Hematopoietic multipotent progenitor cell treated with erythropoietin and hydrocortisone succinate and interleukin-3 and kit ligand, for 6 days (in vitro differentiated cells): Measurements from ENCODE around the gene LILRA6.
"Not testable (repeated sequence)": the region's sequence is repeated elsewhere in the genome, so short reads cannot be mapped to it uniquely, and the experiment has no call there.

Experiments used
- DNase-seq: peaks from one replicate; pipeline ENCODE4 v3.0.0-alpha.2; 2015

LILRA6 gene

GRCh38 chr19:54262470-54262869, 19.9 kb upstream of the LILRA6 start:
- no peak for DNase-seq

DNA sequence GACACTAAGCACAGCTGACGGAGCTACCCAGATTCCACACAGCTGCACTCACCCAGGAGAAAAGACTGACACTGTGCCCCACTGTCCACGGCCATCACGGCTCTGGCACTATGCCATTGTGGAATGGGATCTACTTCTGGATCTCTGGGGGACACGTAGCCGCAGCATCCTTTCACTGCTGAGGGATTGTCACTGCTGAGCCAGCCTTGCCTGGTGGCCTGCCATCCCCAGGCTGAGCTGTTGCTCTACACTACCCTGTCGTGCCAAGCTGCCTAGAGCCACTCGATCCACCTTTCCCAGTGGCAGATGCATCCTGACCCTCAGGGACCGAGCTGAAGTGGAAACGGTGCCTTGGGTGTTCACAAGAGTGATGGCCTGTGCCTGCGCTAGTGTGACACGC, 19.5 kb upstream of the LILRA6 start:
- no peak for DNase-seq

DNA sequence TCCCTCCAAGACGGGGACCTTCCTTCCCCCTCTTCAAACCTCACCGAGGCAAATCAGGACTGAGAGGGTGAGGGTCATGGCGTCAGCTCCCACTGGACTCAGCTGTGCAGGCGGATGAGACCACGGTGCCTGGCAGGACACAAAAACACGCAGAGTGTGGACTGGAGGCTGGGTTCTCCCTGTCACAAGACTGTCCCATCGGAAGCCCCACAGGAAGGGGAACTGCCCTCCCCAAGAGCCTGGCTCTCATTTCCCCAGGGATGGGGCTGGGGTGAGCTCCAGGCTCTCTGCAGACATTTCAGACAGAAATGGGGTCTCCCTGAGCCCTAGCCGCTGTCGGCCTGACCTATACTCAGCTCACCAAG, 14.5 kb upstream of the LILRA6 start, which contains the start of gene LILRB5:
TSS of gene LILRB5 (minus strand) at position 158 of the 365 bp plus-strand sequence. CDS start at position 78, 80 bp downstream.
- DNase-seq = no peak

- DNase-seq = no peak
Measured at GRCh38 chr19:54256250-54257115, 13.9 kb upstream of the LILRA6 start.

- no peak for DNase-seq
Measured at GRCh38 chr19:54255105-54255775, 12.7 kb upstream of the LILRA6 start.

- no peak for DNase-seq
Measured at GRCh38 chr19:54254195-54254906, 11.8 kb upstream of the LILRA6 start.

DNA sequence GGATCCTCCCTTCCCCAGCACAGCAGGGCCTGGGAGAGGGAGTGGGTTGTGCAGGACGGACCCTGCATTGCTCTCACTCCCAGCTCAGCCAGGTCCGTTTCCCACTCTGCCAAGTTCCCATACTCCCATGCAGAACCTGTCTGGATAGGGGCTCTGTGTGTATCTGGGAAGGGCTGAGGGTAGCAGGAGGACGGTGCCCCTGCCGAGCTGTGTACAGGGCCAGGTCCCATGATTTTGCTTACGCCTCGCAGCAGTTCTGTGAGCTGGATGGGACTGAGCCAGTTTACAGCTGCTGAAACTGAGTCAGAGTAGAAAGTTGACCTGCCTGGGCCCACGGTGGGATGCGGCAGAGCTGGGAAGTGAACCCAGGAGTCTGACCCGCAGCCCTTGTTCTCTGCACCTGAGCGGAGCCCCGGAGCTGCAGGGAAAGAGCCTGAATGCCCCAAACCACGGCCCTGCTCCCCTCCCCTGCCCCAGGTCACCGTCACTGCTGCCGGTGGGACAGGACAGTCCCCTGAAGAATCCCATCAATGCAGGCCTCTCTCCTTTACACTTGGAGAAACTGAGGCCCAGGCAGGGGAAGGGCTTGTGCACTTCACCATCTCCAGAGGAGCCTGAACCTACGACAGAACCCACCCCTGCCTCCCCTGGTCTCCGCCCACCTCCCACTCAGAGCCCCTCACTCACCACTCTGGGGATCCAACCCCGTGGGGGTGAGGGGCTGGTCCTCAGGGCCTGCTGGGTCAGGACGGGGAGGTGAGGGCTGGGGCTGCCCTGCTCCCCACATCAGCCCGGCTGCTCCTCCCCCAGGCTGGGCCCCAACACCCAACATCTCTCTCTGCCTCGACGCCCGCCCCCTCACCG, 11.0 kb upstream of the LILRA6 start:
- DNase-seq = no peak

DNA sequence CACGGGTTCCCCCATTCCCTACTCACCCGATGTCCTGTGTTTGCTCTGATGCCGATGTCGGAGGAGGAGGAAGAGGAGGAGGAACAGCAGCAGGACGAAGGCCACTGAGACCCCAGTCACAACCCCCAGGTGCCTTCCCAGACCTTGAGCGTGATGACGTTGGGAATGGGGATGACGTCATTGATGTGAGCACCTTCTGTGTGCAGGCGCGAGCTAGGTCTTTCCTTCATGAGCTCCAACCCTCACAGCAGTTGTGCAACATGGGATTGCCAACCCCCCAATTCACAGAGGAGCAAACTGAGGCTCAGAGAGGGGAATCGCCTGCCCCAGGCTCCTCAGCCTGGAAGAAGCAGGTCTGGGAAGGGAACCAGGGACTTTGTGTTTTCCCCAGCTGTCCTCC, 10.3 kb upstream of the LILRA6 start:
- DNase-seq = no peak

GRCh38 chr19:54252243-54252642, 9.7 kb upstream of the LILRA6 start:
- DNase-seq = no peak

- no peak for DNase-seq
Measured at GRCh38 chr19:54248016-54248601, 5.5 kb upstream of the LILRA6 start.

DNA sequence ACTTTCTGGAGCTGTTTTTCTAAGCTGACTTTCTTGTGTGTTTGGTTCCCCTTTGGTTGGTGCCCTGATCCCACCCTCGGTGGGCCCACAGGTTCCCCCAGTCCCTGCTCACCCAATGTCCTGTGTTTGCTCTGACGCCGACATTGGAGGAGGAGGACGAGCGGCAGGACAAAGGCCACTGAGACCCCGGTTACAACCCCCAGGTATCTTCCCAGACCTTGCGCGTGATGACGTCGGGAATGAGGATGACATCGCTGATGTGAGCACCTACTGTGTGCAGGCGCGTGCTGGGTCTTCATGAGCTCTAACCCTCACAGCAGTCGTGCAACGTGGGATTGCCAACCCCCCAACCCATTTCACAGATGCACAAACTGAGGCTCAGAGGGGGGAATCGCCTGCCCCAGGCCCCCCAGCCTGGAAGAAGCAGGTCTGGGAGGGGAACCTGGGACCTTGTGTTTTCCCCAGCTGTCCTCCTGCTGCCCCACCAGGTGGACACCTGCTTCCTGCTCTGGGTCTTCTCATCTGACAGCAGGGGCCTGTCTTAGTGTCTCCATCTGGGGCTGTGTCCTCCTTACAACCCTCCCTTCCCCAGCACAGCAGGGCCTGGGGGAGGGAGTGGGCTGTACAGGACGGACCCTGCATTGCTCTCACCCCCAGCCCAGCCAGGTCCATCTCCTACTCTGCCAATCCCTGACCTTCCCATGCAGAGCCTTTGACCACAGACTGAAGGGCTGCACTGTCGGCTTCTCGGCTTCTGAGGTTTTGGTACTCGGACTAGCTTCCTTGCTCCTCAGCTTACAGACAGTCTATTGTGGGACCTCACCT, 4.7 kb upstream of the LILRA6 start:
- DNase-seq = no peak

DNA sequence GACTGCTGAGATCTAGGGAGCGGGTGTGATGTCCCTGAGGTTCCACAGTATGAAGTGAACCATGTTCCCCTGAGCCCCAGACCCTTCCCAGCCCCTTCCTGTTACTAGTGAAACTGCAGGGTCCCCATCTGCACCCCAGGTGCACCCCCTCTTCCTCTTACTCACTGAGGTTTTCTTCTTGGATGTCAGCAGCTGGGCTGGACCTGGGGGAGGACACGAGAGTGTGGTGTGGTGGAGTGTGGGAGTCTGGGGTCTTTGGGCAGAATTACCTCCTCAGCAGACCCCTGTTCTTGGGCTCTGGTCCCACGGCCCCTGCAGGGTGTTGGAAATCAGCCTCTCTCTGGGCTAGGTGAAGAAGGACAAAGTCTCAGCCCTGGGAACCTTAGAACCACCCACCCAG, 3.3 kb upstream of the LILRA6 start:
- no peak for DNase-seq

DNA sequence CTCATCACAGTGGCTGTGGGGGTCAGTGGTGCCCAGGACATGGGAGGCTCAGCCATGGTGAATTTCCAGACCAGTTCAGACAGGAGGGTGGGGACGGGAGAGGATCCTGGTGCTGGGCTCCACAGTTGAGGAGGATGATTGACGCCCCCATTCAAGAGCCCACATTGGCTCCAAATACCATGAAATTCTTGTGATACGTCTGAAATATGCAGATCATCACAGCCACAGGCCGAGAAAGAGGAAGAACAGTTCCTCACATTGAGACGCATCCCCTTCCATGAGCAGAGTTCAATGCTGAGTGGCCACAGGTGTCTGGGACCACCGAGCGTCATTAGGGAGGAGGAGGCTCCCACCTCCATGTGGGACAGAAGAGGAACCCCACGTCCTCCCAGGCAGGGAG, 1.2 kb upstream of the LILRA6 start:
- not testable (repeated sequence) for DNase-seq

GRCh38 chr19:54242234-54242633, 356 bp downstream of the LILRA6 start:
- not testable (repeated sequence) for DNase-seq

GRCh38 chr19:54240372-54241336, 1.9 kb downstream of the LILRA6 start:
- DNase-seq = not testable (repeated sequence)

GRCh38 chr19:54239491-54240371, 2.9 kb downstream of the LILRA6 start:
- not testable (repeated sequence) for DNase-seq

DNA sequence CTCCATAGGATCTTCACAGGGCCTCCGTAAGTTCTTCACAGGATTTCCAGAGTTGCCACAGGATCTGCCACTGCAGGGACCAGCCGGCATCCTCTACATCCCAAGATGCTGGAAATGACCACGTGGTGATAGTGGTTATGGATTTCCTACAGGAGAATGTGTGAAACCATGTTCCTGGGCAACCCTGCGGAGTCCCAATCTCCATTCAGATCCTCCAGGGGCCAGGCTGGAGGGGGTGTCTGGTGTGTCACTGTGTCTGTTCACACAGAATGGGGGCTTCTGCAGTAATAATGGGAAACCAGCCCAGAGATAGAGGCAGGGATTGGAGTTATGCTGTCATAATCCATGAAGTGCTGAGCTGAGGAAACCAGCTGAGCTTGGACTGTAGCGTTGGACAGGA, 8.6 kb downstream of the LILRA6 start:
- DNase-seq = no peak

DNA sequence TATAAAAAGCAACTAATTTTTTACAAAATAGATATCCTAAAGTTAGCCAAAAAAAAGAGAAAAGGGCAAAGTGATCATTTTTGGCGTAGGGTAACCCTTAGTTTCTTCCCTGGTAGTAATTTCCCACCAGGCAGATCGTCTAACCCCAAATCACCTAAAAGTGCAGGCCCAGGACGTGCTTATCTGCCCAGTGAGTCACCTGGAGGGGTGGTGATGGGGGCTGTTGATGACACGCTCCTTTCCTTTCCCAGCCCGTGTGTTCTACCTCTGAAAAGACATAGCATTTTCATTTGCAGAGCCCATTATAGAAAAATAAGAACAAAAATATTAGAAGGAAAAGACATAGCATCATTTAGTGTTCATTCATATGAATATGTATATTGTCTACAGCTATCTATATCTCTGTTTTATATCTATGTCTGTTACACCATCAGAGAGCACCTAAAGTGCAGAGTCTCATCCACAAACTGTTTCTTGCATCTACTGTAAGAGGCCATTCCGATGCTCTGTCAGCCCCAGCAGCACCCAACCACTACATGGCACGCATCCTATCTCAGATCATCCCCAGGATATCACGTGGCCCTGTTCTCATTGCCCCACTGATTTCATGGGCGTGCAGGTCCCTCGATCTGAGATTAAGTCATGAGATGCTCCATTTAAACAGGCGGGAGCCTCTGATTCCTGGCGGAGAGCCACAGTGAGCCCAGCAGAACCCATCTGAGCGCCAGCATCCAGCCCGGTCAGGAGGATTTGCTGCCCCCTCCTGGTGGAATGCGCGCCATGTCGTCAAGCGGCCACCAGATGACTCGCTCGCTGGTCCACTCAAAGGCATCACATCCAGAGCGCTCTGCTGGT, 11.3 kb downstream of the LILRA6 start:
- peak; percentile 92 for DNase-seq
